Fibroblast of mammary gland (primary cell): ENCODE results near the gene MOB3C.
"Not testable (repeated sequence)": the region's sequence is repeated elsewhere in the genome, so short reads cannot be mapped to it uniquely, and the experiment has no call there.

Experiments used
- DNase-seq: peaks from one replicate; pipeline ENCODE4 v3.0.0-alpha.2; 2010; ENCODE audit warnings: low read depth
- H3K4me3 ChIP-seq: 2 replicates; pipeline ENCODE4 v1.5.1; 2011; ENCODE audit warnings: low read depth, mild to moderate bottlenecking, low read length, moderate library complexity; ENCODE audit not compliant: control insufficient read depth
- TF ChIP-seq, protein P1 (sequence below): conservative IDR thresholded peaks from 2 replicates; pipeline ENCODE4 v1.5.1; 2011; ENCODE audit warnings: low read depth, low read length, inconsistent platforms; ENCODE audit not compliant: control insufficient read depth, insufficient read depth

MOB3C gene

GRCh38 chr1:46616277-46617107 lies at the start of gene MOB3C:
TSS of gene MOB3C (minus strand) at chr1:46616811. CDS start at chr1:46613321, 3,490 bp downstream.
- peak; percentile 75 for DNase-seq
- peak within 1 kb of the TSS; percentile 75 for H3K4me3 ChIP-seq
- TF ChIP-seq, protein P1, sequence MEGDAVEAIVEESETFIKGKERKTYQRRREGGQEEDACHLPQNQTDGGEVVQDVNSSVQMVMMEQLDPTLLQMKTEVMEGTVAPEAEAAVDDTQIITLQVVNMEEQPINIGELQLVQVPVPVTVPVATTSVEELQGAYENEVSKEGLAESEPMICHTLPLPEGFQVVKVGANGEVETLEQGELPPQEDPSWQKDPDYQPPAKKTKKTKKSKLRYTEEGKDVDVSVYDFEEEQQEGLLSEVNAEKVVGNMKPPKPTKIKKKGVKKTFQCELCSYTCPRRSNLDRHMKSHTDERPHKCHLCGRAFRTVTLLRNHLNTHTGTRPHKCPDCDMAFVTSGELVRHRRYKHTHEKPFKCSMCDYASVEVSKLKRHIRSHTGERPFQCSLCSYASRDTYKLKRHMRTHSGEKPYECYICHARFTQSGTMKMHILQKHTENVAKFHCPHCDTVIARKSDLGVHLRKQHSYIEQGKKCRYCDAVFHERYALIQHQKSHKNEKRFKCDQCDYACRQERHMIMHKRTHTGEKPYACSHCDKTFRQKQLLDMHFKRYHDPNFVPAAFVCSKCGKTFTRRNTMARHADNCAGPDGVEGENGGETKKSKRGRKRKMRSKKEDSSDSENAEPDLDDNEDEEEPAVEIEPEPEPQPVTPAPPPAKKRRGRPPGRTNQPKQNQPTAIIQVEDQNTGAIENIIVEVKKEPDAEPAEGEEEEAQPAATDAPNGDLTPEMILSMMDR, result no peak

GRCh38 chr1:46665983-46666382 lies 49.4 kb upstream of the MOB3C start:
- no peak overlapping the region for H3K4me3 ChIP-seq
- TF ChIP-seq, protein P1, result no peak

GRCh38 chr1:46662919-46663318 lies 46.3 kb upstream of the MOB3C start:
- DNase-seq, H3K4me3 ChIP-seq: not testable (repeated sequence)

More at GRCh38 chr1:46665983-46666382, 49.4 kb upstream of the MOB3C start:
- no peak for DNase-seq

GRCh38 chr1:46660116-46660515 lies 43.5 kb upstream of the MOB3C start:
- DNase-seq, result not testable (repeated sequence)

DNA sequence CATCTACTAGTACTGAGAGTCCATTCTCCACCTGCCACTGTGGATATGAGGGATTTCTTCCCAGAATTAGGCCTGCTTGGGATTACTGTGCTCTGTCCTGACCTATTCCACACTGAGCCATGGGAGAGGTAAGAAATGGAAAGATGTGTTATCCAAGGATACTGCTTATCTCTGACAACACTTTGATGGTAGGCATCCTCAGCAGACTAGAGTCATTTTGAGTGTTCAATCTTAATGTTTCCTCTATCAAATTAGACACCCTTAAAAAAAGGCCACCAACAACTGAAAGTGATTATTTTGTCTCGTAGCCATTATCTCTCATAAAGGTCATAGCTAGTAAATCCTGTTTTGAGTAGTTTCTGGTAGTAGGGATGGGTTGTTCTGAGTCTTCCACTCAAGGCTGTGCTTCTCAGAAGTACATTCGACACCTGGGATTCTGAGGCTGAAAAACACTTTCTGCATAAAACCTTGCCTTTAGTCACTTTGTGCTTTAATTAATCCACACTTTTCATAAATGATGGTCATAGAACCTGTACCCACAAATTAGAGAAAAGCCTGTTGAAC lies 42.8 kb upstream of the MOB3C start:
- TF ChIP-seq, protein P1, result no peak
- DNase-seq, result no peak
- H3K4me3 ChIP-seq, result no peak overlapping the region

More at GRCh38 chr1:46660116-46660515, 43.5 kb upstream of the MOB3C start:
- not testable (repeated sequence) for H3K4me3 ChIP-seq

DNA sequence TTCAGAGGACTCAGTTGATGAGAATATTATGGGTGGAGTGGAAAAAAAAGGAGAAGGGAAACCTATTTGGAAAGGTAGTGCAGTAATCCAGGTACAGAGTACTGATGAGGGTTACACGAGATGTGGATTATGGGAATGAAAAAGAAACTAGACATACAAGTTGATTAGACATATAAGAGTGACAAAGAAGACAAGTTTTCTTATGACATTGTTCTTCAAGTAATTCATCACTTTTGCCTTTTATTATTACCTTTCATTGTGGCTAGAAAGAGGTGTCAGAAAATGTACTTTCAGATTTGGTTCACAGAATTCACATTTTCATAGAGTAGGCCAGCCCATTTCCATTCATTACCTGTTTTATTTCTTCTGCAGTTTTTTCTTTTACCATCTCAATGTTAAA lies 41.2 kb upstream of the MOB3C start:
- H3K4me3 ChIP-seq, result no peak overlapping the region
- TF ChIP-seq, protein P1, result no peak
- DNase-seq, result no peak

DNA sequence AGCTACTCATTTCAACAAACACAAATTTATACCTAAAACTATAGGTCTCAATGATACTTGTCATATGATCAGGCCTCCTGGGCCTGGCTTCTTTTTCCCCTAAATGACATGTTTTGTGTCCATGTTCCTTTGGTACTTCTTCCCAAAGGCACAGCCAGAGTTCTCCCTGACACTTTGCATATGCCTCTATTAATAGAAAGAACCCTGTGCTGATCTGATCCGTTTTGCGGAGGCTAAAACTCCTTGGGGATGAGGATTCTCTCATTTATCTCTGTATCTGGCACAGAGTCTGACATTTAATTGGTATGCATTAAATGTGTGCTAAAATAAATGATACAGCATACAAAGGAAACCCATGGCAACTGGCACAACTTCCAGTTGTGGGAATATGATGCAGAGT lies 40.0 kb upstream of the MOB3C start:
- no peak for DNase-seq
- TF ChIP-seq, protein P1, result no peak
- H3K4me3 ChIP-seq, result no peak overlapping the region
